NCI-H524 (cell line): ENCODE results near the gene PTGIR.
A peak's percentile ranks its signal among the peaks of the same experiment; 100 is the strongest.
"Not testable (repeated sequence)": the region's sequence is repeated elsewhere in the genome, so short reads cannot be mapped to it uniquely, and the experiment has no call there.

ENCODE experiments used
- DNase-seq, 2 experiments: peaks; one replicate each; lab custom pipeline; 2025; lab: John Stamatoyannopoulos, UW

The PTGIR gene

DNA sequence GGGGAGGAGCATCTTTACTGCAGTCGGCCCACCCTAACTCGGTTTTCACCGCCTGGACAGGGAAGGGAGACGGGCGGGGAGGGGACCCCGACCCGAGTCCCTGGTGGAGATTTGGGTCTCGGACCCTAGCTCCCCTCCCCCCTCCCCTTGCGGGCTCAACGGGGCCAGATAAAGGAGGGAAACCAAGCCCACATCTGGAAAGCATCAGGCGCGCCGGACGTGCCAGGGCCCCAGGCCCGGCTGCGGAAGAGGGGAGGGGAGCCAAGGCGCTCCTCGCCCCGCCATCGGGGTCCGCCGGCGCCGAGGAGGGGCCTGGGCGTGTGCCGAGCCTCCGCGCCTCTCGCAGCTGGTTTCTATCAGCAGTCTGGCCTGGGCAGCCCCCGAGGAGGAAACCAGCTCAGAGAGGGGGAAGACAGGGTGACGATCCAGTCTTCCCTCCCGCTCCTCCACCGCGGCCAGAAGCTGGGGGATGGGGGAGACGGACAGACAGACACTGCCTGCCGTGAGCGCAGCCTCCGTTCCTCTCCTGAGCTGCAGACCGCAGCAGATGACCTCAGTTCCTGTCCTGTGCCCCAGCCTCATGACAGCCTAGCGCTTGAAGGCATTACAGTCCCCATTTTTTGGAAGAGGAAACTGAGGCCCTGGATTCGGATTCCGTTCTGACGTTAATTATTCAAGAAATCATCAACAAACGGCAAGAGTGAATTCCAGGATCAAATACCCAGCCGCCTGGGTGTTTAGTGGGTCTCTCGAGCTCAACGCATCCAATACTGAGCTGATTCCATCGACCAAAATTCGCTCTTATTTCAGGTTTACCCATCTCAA is 14.7 kb upstream of the PTGIR start:
- DNase-seq: no peak

DNA sequence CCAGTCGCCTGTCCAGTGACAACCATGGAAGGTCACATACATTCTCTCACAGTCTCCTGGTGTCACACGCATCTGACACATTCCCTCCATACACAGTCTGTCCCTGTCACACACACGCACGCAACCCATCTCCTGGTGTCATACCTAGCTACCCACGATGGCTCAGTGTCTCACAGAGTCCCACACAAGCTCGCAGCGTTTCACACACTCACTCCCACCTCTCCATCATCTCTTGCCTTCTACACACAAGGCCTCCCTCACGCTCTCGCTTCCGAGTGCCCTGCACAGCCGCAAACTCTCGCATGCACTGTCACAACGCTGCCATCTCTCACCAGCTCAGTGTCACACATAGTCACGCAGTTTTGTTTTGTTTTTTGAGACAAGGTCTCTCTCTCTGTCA is 12.3 kb upstream of the PTGIR start:
- DNase-seq: no peak

DNA sequence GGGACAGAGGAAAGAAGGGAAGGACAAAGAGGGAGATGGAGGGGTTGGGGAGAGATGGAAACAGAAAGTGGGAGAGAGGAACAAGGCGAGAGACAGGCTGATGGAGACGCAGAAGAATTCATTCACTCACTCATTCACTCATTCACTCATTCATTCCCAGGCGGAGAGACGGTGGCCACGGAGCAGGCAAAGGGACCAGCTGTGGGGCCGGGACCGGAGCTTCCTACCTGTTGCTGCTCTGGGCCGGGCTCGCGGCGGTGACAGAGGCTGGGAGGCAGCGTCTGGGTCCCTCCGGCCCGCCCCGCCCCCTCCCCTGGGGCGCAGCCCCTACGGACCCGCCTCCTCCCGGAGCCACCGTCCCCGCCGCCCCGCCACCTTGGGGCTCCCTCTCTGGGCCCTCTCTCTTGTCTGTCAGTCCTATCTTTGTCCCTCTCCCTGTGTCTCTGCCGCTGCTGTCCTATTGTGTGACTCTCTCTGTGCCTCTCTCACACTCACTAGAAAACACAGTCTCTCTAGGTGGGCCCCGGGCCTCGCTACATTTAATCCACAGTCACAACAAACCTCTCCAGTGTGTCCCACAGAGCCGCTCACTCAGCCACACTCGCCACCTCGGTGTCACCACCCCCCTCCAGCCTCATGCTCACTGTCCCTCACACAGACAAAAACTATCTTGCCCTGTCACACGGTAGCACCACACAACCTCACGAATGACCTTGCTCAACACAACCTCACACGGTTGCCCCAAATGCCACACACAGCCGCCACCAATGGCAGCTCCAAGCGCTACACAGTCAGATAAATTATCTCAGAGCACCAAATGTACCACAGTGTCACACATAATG is 11.3 kb upstream of the PTGIR start, which contains the start of gene GNG8:
Gene GNG8, minus strand, starts transcription at position 283 of the 842 bp plus-strand sequence. CDS start 1,520 bp downstream, outside the sequence.
- no peak for DNase-seq

DNA sequence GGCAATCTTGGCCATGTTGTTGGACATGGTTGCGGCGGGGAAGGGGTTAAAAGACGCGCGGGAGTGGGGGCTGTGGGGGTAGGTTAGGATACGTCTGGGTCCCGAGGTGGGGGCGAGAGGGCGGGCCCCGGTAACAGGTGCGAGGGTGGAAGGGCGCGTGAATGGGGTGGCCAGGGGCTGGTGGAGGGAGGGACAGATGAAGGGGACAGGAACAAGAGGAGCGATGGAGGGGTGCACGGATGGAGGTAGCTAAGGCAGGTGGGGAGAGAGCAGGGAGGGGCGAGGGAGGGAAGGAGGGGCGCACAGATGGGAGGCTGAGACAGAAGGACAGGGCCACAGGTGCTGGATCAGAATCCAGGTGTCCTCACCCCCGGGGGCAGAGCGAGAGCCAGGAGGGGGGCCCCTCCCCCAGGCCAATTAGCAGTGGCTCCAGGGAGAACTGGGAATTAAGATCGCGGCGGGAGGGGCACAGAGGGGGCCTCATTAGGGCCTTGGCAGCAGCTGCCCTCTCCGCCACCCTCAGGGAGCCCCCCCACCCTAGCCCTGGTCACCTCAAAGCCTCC is 9.8 kb upstream of the PTGIR start:
- DNase-seq: peak; percentile 54 to 81

DNA sequence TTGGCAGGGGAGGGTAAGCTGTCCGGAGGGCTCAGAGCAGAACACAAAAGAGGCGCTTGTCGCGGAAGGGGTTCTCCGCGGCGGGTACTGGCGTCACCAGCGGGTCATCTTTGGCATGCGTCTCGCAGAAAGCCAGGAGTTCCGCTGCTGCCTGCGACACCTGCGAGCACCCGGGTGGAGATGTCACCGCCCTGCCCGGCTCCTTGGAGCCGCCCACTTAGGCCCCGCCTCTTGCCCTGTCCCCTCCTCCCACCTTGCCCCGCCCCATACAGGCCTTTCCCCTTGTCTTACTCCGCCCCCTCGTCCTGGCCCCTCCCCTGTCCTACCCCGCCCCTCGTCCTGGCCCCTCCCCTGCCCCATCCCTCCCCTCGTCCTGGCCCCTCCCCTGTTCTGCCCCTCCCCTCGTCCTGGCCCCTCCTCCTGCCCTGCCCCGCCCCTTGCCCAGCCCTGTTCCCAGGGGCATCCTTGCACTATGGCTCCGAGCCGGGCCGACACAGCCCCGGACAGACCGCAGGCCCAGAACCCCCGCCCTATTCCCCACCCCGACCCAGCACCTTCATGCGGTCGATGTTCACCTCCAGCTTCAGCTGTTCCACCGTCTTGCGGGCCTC is 9.3 kb upstream of the PTGIR start:
- DNase-seq: peak; percentile 63 to 66

DNA sequence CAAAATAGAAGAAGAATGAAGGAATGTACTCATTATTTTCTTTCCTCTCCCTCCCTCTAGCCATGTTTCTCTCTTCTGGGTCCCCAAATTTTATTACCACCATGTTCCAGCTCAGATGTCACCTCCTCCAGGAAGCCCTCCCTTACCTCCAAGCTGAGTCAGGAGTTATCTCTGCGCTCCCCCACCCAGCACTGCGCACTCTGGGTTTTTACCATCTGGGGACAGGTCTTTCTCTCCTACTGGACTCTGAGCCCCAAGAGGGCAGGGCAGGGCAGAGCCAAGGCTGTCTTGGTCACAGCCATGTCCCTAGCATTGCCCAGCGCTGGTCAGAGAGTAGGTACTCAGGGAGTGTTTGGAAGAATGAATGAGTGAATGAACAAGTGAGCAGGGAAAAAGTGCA is 8.2 kb upstream of the PTGIR start:
- DNase-seq: no peak

DNA sequence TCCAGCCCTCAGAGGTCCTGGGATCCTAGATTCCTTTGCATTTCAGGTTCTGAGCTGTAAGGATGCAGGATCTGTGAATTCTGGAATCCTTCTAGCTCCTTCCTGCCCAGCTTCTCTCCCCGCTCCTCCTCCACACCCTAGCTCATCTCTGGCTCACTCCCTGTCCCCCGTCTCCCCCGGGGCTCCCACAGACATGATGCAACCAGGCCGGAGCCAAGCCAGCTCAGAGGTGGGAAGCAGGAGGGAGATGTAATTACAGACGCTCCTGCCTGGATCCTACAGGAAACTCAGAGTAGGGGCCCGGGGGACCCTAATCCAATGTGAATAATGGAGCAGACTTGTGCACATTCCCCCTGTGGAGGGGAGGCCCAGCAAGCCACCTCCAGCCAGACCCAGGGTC is 6.6 kb upstream of the PTGIR start:
- peak in 1 of 2 experiments; percentile 12 for DNase-seq

DNA sequence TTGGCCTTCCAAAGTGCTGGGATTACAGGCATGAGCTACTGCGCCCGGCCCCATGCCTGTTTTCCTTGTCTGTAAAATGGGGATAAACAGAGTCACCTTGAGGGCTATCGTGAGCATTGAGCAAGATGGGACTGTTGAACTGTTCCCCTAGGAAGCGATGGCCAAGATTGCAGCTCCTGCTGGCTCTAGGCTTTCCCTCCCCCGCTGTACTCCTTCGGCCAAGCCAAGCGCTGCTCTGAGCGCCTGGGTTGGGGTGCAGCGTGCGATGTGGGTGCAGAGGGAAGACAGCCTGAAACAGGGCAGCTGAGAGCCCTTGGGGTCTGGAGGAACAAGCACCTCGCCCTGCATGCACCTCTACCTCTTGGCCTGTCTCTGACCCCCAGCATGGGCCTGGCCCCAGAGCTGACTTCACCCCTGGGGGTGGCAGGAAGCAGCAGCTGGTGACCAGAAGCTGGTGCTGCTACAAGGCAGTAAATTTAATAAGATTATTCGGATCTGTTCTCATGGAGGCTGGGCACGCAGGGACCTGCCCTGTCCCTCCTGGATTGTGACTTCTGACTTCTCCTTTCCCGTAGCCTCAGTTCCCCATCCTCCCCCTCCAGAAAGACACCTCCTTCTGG is 5.8 kb upstream of the PTGIR start:
- peak; percentile 41 to 74 for DNase-seq

DNA sequence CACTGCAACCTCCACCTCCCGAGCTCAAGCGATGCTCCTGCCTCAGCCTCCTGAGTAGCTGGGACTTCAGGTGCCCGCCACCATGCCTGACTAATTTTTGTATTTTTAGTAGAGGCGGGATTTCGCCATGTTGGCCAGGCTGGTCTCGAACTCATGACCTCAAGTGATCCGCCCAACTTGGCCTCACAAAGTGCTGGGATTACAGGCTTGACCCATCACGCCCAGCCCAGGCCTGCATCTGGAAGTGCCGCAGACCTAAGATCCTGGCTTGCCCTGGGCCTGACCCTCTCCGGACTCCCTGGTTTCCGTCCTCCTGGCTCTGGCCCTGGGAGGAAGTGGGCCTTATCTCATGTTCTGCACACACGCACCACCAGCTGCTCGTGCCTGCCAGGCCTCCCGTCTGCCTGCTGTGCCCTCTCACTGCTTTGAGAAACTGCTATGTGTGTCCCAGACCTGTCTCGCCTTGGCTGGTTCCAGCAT is 4.7 kb upstream of the PTGIR start:
- DNase-seq: peak in 1 of 2 experiments; percentile 26

DNA sequence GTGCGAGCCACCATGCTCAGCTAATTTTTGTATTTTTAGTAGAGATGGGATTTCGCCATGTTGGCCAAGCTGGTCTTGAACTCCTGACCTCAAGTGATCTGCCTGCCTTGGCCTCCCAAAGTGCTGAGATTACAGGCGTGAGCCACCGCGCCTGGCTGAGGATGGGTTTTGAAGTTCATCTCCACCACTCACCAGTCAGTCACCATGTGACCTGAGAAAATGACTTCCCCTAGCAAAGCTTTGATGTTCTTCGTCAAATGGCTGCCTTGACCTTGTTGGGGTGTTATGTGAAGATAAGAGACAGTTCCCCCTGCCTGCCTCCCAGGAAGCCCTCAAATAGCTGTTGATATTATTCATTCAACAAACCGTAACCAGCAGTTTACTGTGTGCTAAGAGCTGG is 4.1 kb upstream of the PTGIR start:
- not testable (repeated sequence) for DNase-seq

DNA sequence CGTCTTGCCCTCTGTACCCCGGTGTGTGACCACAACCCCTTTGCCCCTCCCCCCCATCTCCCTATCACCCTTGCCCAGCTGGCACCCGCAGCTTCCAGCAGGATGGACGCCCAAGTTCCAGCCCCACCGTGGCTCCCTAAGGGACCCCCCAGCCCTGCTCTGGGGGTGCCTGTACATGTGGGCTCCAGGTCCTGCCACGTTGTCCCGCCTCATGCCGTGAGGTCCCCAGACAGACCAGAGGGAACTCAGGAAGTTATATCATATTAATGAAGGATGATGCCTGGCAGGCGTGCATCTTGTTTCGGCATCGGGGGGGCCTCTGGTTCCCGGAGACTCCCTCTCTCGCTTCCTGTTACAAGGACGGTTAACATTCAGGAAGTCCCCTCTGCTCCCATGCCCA is 1.6 kb upstream of the PTGIR start:
- DNase-seq: no peak

DNA sequence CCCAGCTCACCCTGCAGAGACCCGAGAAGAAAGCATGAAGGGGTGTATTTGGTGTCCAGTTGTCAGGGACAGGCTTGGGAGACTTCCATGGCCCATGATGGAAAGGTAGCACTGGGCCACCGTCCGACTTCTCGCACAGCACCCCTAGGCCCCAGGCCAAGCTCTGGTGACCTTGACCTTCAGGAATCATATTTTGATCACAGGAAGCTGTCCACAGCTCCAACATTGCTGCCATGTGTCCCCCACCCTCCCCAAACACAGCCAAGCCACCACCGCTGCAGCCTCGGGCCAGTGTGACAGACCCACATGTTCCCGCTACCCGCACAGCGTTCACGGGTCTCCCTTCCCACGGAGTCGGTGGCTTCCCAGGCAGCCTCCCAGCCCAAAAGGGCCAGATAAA is 842 bp upstream of the PTGIR start:
- no peak for DNase-seq

DNA sequence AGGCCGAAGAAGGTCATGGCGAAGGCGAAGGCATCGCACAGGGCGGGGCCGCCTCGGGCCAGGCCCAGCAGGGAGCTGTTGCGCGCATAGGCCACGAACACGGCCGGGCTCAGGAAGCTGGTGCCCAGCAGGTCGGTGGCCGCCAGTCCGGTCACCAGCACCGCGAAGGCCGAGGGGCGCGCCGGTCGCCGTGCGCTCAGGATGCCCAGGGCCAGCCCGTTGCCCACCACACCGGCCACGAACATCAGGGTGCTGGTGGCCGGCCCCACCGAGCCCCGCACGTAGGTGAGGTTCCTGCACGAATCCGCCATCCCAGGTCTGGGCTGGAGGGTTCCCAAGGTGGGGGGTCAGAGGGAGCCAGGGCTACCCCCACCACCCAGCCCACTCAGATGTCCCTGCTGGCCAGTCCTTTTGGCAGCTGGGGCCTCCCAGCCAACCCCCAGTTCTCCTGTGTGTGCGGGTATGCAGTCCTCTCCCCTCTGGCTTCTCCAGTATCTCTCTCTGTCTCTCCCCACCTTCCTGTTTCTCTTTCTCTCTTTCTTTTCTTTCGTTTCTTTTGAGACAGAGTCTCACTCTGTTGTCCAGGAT is 880 bp downstream of the PTGIR start:
- DNase-seq: no peak

DNA sequence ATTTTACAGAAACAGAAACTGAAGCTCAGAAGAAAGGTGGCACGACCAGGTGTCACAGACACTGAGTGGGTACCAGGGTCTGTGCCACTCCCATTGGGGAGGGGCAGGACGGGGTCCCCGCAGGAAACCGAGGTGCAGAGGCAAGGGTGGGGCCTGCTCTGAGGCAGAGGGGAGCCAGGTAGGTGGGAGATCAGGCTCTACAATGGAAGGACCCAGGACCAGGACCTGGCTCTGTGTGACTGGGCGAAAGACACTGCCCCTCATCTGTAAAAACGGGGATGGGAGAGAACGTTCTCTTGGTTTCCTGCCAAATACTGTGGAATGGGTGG is 2.8 kb downstream of the PTGIR start:
- DNase-seq: no peak

DNA sequence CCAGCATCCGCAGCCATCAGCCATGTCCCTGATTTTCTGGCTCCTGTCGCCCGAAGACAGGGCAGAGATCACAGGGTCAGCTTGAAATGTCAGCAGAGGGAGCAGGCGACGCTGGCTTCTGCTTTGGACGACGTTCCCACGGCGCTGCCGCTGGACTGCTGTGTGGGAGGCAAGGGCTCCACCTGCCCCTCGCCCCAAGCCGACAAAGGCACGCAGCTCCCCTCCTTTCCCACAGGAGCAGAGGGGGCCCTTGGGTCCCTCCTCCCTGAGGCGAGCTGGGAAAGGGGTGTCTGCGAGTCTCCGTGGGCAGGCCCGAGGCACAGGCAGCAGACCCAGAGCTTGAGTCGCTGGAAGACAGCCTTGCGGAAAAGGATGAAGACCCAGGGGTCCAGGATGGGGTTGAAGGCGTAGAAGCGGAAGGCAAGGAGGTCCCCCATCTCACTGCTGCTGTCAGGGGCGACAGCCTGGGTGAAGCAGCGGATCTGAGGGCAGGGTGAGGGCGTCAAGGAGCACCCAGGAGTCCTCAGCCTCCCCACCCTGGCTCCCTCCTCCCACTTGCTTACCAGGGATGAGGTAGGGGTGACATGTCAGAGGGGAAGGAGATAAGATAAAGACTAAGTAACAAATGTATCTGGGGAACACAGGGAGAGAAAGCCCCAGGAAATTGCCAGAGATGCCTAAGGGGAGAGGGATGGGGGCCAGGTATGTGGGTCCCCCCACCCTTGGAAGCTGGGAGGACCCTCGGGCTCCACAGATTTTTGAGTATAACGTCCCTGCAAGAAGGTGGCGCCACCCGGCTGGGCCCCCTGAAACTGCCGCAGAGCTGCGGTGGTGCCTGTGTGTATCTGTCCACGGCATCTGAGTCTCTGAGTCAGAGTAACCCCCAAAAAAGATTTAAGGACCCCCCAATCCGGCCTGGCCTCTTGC is 3.4 kb downstream of the PTGIR start:
- no peak for DNase-seq

DNA sequence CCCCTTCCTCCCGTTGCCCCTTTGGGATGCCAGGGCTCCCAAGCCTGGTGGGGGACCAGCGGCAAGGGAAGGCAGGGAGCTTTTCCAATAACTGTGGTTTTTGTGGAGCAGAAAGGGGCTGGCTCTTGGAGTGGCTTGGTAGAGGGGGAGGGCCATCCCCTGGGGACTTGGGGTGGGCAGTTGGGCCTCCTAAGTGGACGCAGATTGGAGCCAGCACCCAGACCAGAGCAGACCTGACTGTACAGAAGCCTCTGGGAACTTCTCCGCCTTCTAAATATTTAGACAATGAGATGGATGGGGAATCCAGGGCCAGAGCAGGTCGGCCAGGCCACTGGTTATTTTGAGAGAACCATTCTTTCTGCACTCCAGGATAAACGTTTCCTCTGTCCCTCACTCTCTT is 4.2 kb downstream of the PTGIR start:
- peak; percentile 24 to 42 for DNase-seq

DNA sequence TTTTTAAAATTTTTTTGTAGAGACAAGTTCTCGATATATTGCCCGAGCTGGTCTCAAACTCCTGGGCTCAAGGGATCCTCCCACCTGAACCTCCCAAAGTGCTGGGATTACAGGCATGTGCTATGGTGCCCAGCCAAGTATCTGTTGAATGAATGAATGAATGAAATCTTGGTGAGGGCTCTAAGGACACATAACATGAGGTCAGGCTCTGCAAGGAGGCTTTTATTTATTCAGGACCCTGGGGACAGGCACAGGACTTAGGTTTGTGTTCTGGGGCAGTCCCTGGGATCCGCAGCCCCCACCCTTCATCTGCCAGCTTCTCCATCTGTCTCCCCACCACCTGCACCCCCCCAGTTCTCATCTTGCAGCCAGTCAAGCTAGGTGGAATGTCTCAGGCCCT is 4.6 kb downstream of the PTGIR start:
- DNase-seq: peak in 1 of 2 experiments; percentile 42

DNA sequence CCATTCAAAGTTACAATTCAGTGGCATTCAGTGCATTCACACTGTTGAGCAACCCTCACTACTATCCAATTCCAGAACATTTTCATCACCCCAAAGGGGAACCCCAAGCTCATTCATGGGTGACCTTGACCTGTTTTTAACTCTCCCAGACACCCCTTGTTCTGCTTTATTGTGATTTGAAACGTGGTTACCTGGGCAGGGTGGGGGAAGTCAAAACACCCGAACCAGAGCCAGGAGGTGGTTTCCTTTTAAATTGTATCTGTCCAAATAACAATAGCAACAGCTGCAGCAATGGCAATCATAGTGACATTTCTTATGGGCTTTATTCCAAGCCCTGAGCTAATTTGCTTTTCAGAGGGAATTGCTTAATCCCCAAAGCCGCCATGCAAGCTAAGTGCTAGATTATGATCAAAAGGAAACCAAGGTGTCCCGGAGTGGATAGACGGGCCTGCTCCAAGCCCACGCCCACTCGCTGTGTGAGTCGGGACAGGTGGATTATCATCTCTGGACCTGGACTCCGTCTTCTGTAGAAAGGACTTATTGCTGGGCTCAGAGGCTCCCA is 6.1 kb downstream of the PTGIR start:
- peak; percentile 28 to 48 for DNase-seq

DNA sequence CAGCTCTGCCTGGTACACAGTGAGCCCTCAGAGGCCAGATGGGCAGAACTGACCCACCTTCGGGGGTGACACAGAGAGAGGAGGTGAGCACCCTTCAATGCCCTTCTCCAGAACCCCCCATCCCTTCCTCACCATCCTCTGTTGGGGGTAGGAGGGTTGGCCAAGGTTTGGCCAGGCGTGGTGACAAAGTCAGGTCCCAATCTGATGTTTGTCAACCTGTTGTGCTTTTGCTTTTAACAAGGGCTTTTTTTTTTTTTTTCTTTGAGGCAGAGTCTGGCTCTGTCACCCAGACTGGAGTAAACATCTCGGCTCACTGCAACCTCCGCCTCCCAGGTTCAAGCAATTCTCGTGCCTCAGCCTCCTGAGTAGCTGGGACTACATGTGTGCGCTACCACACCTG is 7.3 kb downstream of the PTGIR start:
- no peak for DNase-seq
